Fibroblast of mammary gland (primary cell): ENCODE data around the gene TUFM.
"Not testable (repeated sequence)": the region's sequence is repeated elsewhere in the genome, so short reads cannot be mapped to it uniquely, and the experiment has no call there.

Experiments used
- DNase-seq: peaks from one replicate; pipeline ENCODE4 v3.0.0-alpha.2; 2010; ENCODE audit warnings: low read depth
- H3K4me3 ChIP-seq: 2 replicates; pipeline ENCODE4 v1.5.1; 2011; ENCODE audit warnings: low read depth, mild to moderate bottlenecking, low read length, moderate library complexity; ENCODE audit not compliant: control insufficient read depth
- CTCF ChIP-seq: conservative IDR thresholded peaks from 2 replicates; pipeline ENCODE4 v1.5.1; 2011; ENCODE audit warnings: low read depth, low read length, inconsistent platforms; ENCODE audit not compliant: control insufficient read depth, insufficient read depth

Gene TUFM

GRCh38 chr16:28873543-28874201, 27.5 kb upstream of the TUFM start:
- H3K4me3 ChIP-seq: no peak overlapping the region
- DNase-seq: peak; percentile 7
- peak; percentile 49 for TF ChIP-seq CTCF

- no peak for TF ChIP-seq CTCF
- DNase-seq: no peak
- no peak overlapping the region for H3K4me3 ChIP-seq
Observed at GRCh38 chr16:28872952-28873351, 26.8 kb upstream of the TUFM start.

GRCh38 chr16:28869201-28869600, 23.1 kb upstream of the TUFM start:
- no peak for TF ChIP-seq CTCF
- no peak for DNase-seq
- no peak overlapping the region for H3K4me3 ChIP-seq

- not testable (repeated sequence) for H3K4me3 ChIP-seq, DNase-seq
Observed at GRCh38 chr16:28867646-28868045, 21.5 kb upstream of the TUFM start.

GRCh38 chr16:28867241-28867640, 21.1 kb upstream of the TUFM start:
- TF ChIP-seq CTCF: no peak
- no peak for DNase-seq
- H3K4me3 ChIP-seq: no peak overlapping the region

- no peak for DNase-seq
- no peak for TF ChIP-seq CTCF
- no peak overlapping the region for H3K4me3 ChIP-seq
Observed at GRCh38 chr16:28866454-28866804, 20.3 kb upstream of the TUFM start.

GRCh38 chr16:28865722-28866453, 19.7 kb upstream of the TUFM start:
- H3K4me3 ChIP-seq: no peak overlapping the region
- DNase-seq: no peak
- no peak for TF ChIP-seq CTCF
